ENCODE data around the gene CCL11. TPM values are rescaled to one million over a fixed set of nuclear protein-coding genes. Genes with fewer than 3 reads are reported as not detected.

CCL11 gene
- polyA plus RNA-seq, 1 of the 3 experiments (the other 2 are of a cell fraction) = not detected

- Histone ChIP-seq H3F3A (replicated peaks; ENCODE audit: insufficient read depth) (no peaks in the 10 kb centered on the region), H3K79me2 (ENCODE audit: insufficient read depth) (no peaks in the 10 kb centered on the region), H3K36me3 (replicated peaks in 1 of 2; ENCODE audit: control insufficient read depth in 1 of 2, insufficient read depth in 2 of 2, low read length in 1 of 2) (no peaks in the 10 kb centered on the region), H3K4me2 (no peak overlapping the region), H3K9me3 (no peaks in the 10 kb centered on the region), H2AFZ (ENCODE audit: low read depth) (no peak overlapping the region), H4K20me1 (ENCODE audit: insufficient read depth) (no peaks in the 10 kb centered on the region), H3K9me2 (no peaks in the 10 kb centered on the region), H3K4me3 (ENCODE audit: low read depth in 2 of 2, low read length in 1 of 2) (no peak overlapping the region), H3K4me1 (ENCODE audit: control insufficient read depth in 1 of 2, insufficient read depth in 2 of 2, low read depth in 1 of 2, low read length in 1 of 2) (no peaks in the 10 kb centered on the region), H3K27me3 (ENCODE audit: insufficient read depth) (no peaks in the 10 kb centered on the region; the same call in 1 of the 2 replicates), H3K27ac (ENCODE audit: low read depth in 2 of 2, low read length in 1 of 2) (no peak overlapping the region), H3K9ac (no peak overlapping the region)
- ChIA-PET CTCF (no interaction called here), POLR2A (no interaction called here)
- WGBS (ENCODE audit: low lambda C conversion rate) = 61% methylated on average over 6 of the region's 6 CpGs
- DNase-seq = no peak
- TF ChIP-seq FOSL2 (IDR thresholded peaks at IDR 0.05; ENCODE audit: borderline replicate concordance, low read depth) (no peak), EZH2phosphoT487 (IDR thresholded peaks at IDR 0.05; ENCODE audit: borderline replicate concordance, low read depth) (no peak), TEAD4 (IDR thresholded peaks at IDR 0.05; ENCODE audit: borderline replicate concordance, insufficient read depth) (no peak), TCF12 (IDR thresholded peaks at IDR 0.05) (no peak), MXI1 (IDR thresholded peaks at IDR 0.05; ENCODE audit: low read depth, low read length) (no peak), NRF1 (IDR thresholded peaks at IDR 0.05; ENCODE audit: low read depth, low read length) (no peak), GATA2 (CRISPR knock-in tag; IDR thresholded peaks at IDR 0.05) (no peak)
- TF ChIP-seq, protein P1, sequence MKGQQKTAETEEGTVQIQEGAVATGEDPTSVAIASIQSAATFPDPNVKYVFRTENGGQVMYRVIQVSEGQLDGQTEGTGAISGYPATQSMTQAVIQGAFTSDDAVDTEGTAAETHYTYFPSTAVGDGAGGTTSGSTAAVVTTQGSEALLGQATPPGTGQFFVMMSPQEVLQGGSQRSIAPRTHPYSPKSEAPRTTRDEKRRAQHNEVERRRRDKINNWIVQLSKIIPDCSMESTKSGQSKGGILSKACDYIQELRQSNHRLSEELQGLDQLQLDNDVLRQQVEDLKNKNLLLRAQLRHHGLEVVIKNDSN (IDR thresholded peaks at IDR 0.05; ENCODE audit: borderline replicate concordance, low read depth) = no peak
Observed at GRCh38 chr17:34283571-34283970, 2.0 kb upstream of the CCL11 start.

DNA sequence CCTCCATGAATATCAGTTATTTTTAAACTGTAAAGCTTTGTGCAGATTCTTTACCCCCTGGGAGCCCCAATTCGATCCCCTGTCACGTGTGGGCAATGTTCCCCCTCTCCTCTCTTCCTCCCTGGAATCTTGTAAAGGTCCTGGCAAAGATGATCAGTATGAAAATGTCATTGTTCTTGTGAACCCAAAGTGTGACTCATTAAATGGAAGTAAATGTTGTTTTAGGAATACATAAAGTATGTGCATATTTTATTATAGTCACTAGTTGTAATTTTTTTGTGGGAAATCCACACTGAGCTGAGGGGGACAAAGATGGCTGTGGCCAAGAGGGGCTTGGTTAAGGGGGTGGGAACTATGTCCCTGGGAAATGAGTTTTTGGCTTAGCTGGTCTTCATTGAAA is 2.3 kb downstream of the CCL11 start:
- Histone ChIP-seq H3K9me3 (no peaks in the 10 kb centered on the region), H3K36me3 (replicated peaks in 1 of 2; ENCODE audit: control insufficient read depth in 1 of 2, insufficient read depth in 2 of 2, low read length in 1 of 2) (no peaks in the 10 kb centered on the region), H4K20me1 (ENCODE audit: insufficient read depth) (no peaks in the 10 kb centered on the region), H3K4me3 (ENCODE audit: low read depth in 2 of 2, low read length in 1 of 2) (no peak overlapping the region), H3K4me2 (no peak overlapping the region; the same call in 1 of the 2 replicates), H3K27ac (ENCODE audit: low read depth in 2 of 2, low read length in 1 of 2) (no peak overlapping the region), H3K9me2 (no peaks in the 10 kb centered on the region), H3K4me1 (ENCODE audit: control insufficient read depth in 1 of 2, insufficient read depth in 2 of 2, low read depth in 1 of 2, low read length in 1 of 2) (no peaks in the 10 kb centered on the region), H2AFZ (ENCODE audit: low read depth) (no peak overlapping the region), H3K9ac (no peak overlapping the region), H3K79me2 (ENCODE audit: insufficient read depth) (no peaks in the 10 kb centered on the region), H3F3A (replicated peaks; ENCODE audit: insufficient read depth) (no peaks in the 10 kb centered on the region), H3K27me3 (ENCODE audit: insufficient read depth) (no peaks in the 10 kb centered on the region; the same call in 1 of the 2 replicates)
- no peak for DNase-seq
- 2% methylated on average over 2 of the region's 2 CpGs for WGBS (ENCODE audit: low lambda C conversion rate)
- ChIA-PET POLR2A (no interaction called here), CTCF (interaction anchor here (3.5 kb wide), 1 partner anchor 73 kb away, joined by 22 read pairs; no protein-coding TSS in a partner anchor)
- TF ChIP-seq, protein P2, sequence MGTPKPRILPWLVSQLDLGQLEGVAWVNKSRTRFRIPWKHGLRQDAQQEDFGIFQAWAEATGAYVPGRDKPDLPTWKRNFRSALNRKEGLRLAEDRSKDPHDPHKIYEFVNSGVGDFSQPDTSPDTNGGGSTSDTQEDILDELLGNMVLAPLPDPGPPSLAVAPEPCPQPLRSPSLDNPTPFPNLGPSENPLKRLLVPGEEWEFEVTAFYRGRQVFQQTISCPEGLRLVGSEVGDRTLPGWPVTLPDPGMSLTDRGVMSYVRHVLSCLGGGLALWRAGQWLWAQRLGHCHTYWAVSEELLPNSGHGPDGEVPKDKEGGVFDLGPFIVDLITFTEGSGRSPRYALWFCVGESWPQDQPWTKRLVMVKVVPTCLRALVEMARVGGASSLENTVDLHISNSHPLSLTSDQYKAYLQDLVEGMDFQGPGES (IDR thresholded peaks at IDR 0.05; ENCODE audit: low read depth, low read length) = no peak
- no peak for TF ChIP-seq FOXJ3 (CRISPR knock-in tag; IDR thresholded peaks at IDR 0.05)
- no peak for TF ChIP-seq MAX (IDR thresholded peaks at IDR 0.05; ENCODE audit: low read depth)
- TF ChIP-seq CTCF (IDR thresholded peaks at IDR 0.05) = no peak
- no peak for TF ChIP-seq NFIC (IDR thresholded peaks at IDR 0.05; ENCODE audit: borderline replicate concordance)
- TF ChIP-seq EZH2phosphoT487 (IDR thresholded peaks at IDR 0.05; ENCODE audit: borderline replicate concordance, low read depth) = no peak
- TF ChIP-seq RFX5 (IDR thresholded peaks at IDR 0.05; ENCODE audit: low read length) = no peak
- no peak for TF ChIP-seq RCOR1 (IDR thresholded peaks at IDR 0.05; ENCODE audit: low read length)
- TF ChIP-seq GABPA (IDR thresholded peaks at IDR 0.05; ENCODE audit: low read depth) = no peak
- no peak for TF ChIP-seq PBX3 (IDR thresholded peaks at IDR 0.05)
- TF ChIP-seq CHD2 (IDR thresholded peaks at IDR 0.05; ENCODE audit: low read length, partially characterized antibody) = no peak
- TF ChIP-seq REST (IDR thresholded peaks at IDR 0.05; ENCODE audit: low read depth, low read length) = no peak
- no peak for TF ChIP-seq JUND (IDR thresholded peaks at IDR 0.05)
- no peak for TF ChIP-seq RAD21 (IDR thresholded peaks at IDR 0.05; ENCODE audit: low read length)

Measured in SK-N-SH (cell line).